Measurements from ENCODE around the gene NME8. TPM values are rescaled to one million over a fixed set of nuclear protein-coding genes. Genes with fewer than 3 reads are reported as not detected.

The NME8 gene
- total and polyA plus RNA-seq, 2 of the 4 experiments (the other 2 are of a cell fraction), result not detected

GRCh38 chr7:37833818-37834146 is 14.6 kb upstream of the NME8 start:
- H3K4me1 ChIP-seq (ENCODE audit: control insufficient read depth, insufficient read depth, low read length), result no peaks in the 10 kb centered on the region
- H2BK5ac ChIP-seq (ENCODE audit: low read depth, low read length, poor library complexity, severe bottlenecking), result no peak overlapping the region
- H3K27me3 ChIP-seq (ENCODE audit: control insufficient read depth, insufficient read depth, low read length), result no peaks in the 10 kb centered on the region
- H2AK5ac ChIP-seq (ENCODE audit: low read depth, low read length), result no peak overlapping the region
- no peak overlapping the region for H4K5ac ChIP-seq (ENCODE audit: low read depth, low read length)
- H3K56ac ChIP-seq (ENCODE audit: extremely low read depth, insufficient read depth, low read length), result no peak overlapping the region
- no CpG with 5 or more reads among the region's 3 CpGs for WGBS, 2 experiments (ENCODE audit: extremely low coverage in 2 of 2, insufficient read length in 1 of 2)
- H3K9me3 ChIP-seq (ENCODE audit: control insufficient read depth, insufficient read depth, low read length), result no peaks in the 10 kb centered on the region
- H3K27ac ChIP-seq (ENCODE audit: insufficient read depth, low read length), result no peak overlapping the region
- H4K91ac ChIP-seq (ENCODE audit: insufficient read depth, low read depth, low read length), result no peak overlapping the region
- no peak overlapping the region for H2BK120ac ChIP-seq (ENCODE audit: low read depth, low read length)
- H4K20me1 ChIP-seq (ENCODE audit: insufficient read depth, low read length), result no peaks in the 10 kb centered on the region
- dilution Hi-C loops (cut with HindIII; ENCODE audit: low sequenced_read_pairs, unreplicated experiment) (no loop called here), in situ Hi-C loops (cut with MboI; ENCODE audit: low sequenced_read_pairs) (loop anchor here (25.0 kb wide), 1 partner anchor 621 kb away; no protein-coding TSS in a partner anchor), intact Hi-C loops (cut with micrococcal nuclease) (loop anchor here (1.0 kb wide), 1 partner anchor 625 kb away; no protein-coding TSS in a partner anchor)
- H3K9me1 ChIP-seq (ENCODE audit: insufficient read depth, low read length), result no peaks in the 10 kb centered on the region
- no TSS peak for BruUV-seq (replicated peaks)
- no peak overlapping the region for H2BK20ac ChIP-seq (ENCODE audit: low read depth, low read length)
- ChIA-PET POLR2A (ENCODE audit: unreplicated experiment) (no interaction called here), CTCF (interaction anchor here (0.7 kb wide), 1 partner anchor 11 kb away, joined by 3 read pairs; no protein-coding TSS in a partner anchor)
- TF ChIP-seq MAFK (IDR thresholded peaks at IDR 0.05; ENCODE audit: low read depth, low read length) (no peak), NFE2L2 (IDR thresholded peaks at IDR 0.05; ENCODE audit: low read depth, low read length) (no peak), MAZ (IDR thresholded peaks at IDR 0.05; ENCODE audit: borderline replicate concordance, low read depth, low read length) (no peak), RCOR1 (IDR thresholded peaks at IDR 0.05; ENCODE audit: insufficient replicate concordance, low read length) (no peak), CTCF (conservative IDR thresholded peaks at IDR 0.05; ENCODE audit: low read depth, low read length) (no peak), BHLHE40 (IDR thresholded peaks at IDR 0.05; ENCODE audit: low read depth, low read length) (no peak), RAD21 (IDR thresholded peaks at IDR 0.05; ENCODE audit: low read length) (no peak), SMC3 (IDR thresholded peaks at IDR 0.05; ENCODE audit: low read depth, low read length) (no peak), MXI1 (IDR thresholded peaks at IDR 0.05; ENCODE audit: borderline replicate concordance, low read depth, low read length) (no peak), RFX5 (IDR thresholded peaks at IDR 0.05; ENCODE audit: low read depth, low read length) (no peak), USF2 (IDR thresholded peaks at IDR 0.05; ENCODE audit: low read depth, low read length) (no peak), CHD1 (IDR thresholded peaks at IDR 0.05; ENCODE audit: low read depth, low read length) (no peak), FOS (IDR thresholded peaks at IDR 0.05; ENCODE audit: low read depth, low read length) (no peak), POLR2A (IDR thresholded peaks at IDR 0.05; ENCODE audit: low read depth, low read length) (no peak)
- no peaks in the 10 kb centered on the region for H3K79me1 ChIP-seq (ENCODE audit: low read depth in 1 of 2, low read length in 2 of 2)
- no peak overlapping the region for H2AK9ac ChIP-seq (replicated peaks; ENCODE audit: low read depth, low read length, poor library complexity)
- no peak overlapping the region for H3K9ac ChIP-seq (ENCODE audit: low read depth, low read length)
- H3K4me3 ChIP-seq (ENCODE audit: insufficient read depth, low read depth, low read length), result no peak overlapping the region
- no peak overlapping the region for H4K8ac ChIP-seq (ENCODE audit: low read depth in 2 of 2, low read length in 2 of 2)
- no peak overlapping the region for H3K14ac ChIP-seq (replicated peaks; ENCODE audit: low read depth, low read length)
- no peak overlapping the region for H3K4me2 ChIP-seq (ENCODE audit: low read depth, low read length)
- no peaks in the 10 kb centered on the region for H3K36me3 ChIP-seq (ENCODE audit: control insufficient read depth, insufficient read depth, low read length)
- DNase-seq (no peak), ATAC-seq (ENCODE audit: low read depth) (no peak)
- no peak overlapping the region for H3K4ac ChIP-seq (ENCODE audit: low read depth, low read length)
- no peak overlapping the region for H2BK15ac ChIP-seq (ENCODE audit: low read depth, low read length)
- H2AFZ ChIP-seq (replicated peaks; ENCODE audit: low read length, poor library complexity), result no peak overlapping the region
- H3K23ac ChIP-seq (ENCODE audit: low read depth, low read length), result no peak overlapping the region
- no peak overlapping the region for H3K18ac ChIP-seq (ENCODE audit: low read depth, low read length)

Measured in IMR-90 (cell line).